Right lobe of liver (tissue), 4 donors: ENCODE data around the gene PAX8.
"Not testable (repeated sequence)": the region's sequence is repeated elsewhere in the genome, so short reads cannot be mapped to it uniquely, and the experiment has no call there.

Experiments
- CTCF ChIP-seq, 4 donors: fragments of 200-600 bp in 3 of 4; fragments of 450-650 bp in 1 of 4; IDR thresholded peaks; one replicate each; pipeline versions ENCODE4 v1.5.1 to v1.8.0; 2016 to 2022; ENCODE audit warnings: antibody characterized with exemption in 4 of 4, mild to moderate bottlenecking in 2 of 4
- POLR2A ChIP-seq: fragments of 450-650 bp; IDR thresholded peaks from one replicate; pipeline ENCODE4 v1.6.1; 2017; ENCODE audit warnings: antibody characterized with exemption, mild to moderate bottlenecking
- donor health status: DM: no; HTN: no; CAD: no.
- donor health status: DM: no; HTN: no; CAD: no.
- donor health status: DM: no; HTN: yes; CAD: no.

GRCh38 chr2:113235347-113236226 is 43.1 kb downstream of the PAX8 start:
- TF ChIP-seq CTCF (IDR thresholded peaks at IDR 0.05) = not testable (repeated sequence)
- peak; percentile 45 for TF ChIP-seq POLR2A
